Lung (tissue), 12 donors: ENCODE results near the gene SH2D3A. TPM values are rescaled to one million over a fixed set of nuclear protein-coding genes. Genes with fewer than 3 reads are reported as not detected.

Source experiments
- ATAC-seq: fragments of 200-7000 bp; cut with Tn5 transposase; one replicate; pipeline ENCODE4 v1.9.1; 2020; ENCODE audit warnings: moderate number of reproducible peaks; ENCODE audit not compliant: insufficient read depth, low FRiP score
- DNase-seq, 3 donors: peaks; one replicate each; pipeline ENCODE4 v3.0.0-alpha.2; 2013 to 2017
- H3K27ac ChIP-seq, 2 donors: one replicate each; pipeline ENCODE4 v1.5.1; 2013; ENCODE audit warnings: mild to moderate bottlenecking in 2 of 2, moderate library complexity in 2 of 2, control low read depth in 1 of 2, inconsistent platforms in 1 of 2, low read depth in 1 of 2, low read length in 1 of 2
- H3K27me3 ChIP-seq, 3 donors: one replicate each; pipeline ENCODE4 v1.5.1; 2013; ENCODE audit warnings: low read length in 2 of 3; ENCODE audit not compliant: control insufficient read depth in 3 of 3, insufficient read depth in 3 of 3
- H3K36me3 ChIP-seq, 4 donors: one replicate each; pipeline ENCODE4 v1.5.1; 2013; ENCODE audit warnings: low read length in 4 of 4, mild to moderate bottlenecking in 1 of 4, moderate library complexity in 1 of 4; ENCODE audit not compliant: control insufficient read depth in 4 of 4, insufficient read depth in 4 of 4
- H3K4me1 ChIP-seq, 5 donors: one replicate each; pipeline ENCODE4 v1.5.1; 2013; ENCODE audit warnings: low read length in 5 of 5, mild to moderate bottlenecking in 2 of 5, moderate library complexity in 1 of 5; ENCODE audit not compliant: control insufficient read depth in 5 of 5, insufficient read depth in 5 of 5
- H3K4me3 ChIP-seq: one replicate; pipeline ENCODE4 v1.5.1; 2013; ENCODE audit warnings: mild to moderate bottlenecking, control low read depth, moderate library complexity
- H3K9ac ChIP-seq, 2 donors: one replicate each; pipeline ENCODE4 v1.5.1; 2013; ENCODE audit warnings: low read length in 2 of 2, control low read depth in 1 of 2; ENCODE audit not compliant: insufficient read depth in 1 of 2
- H3K9me3 ChIP-seq, 4 donors: one replicate each; pipeline ENCODE4 v1.5.1; 2013; ENCODE audit warnings: low read length in 3 of 4, mild to moderate bottlenecking in 1 of 4, moderate library complexity in 1 of 4; ENCODE audit not compliant: control insufficient read depth in 4 of 4, insufficient read depth in 3 of 4
- WGBS, 2 donors: extraction: QIAGEN DNeasy Blood & Tissue Kit; methylation state at CpG; one replicate each; pipeline ENCODE4 v1.1.7; 2013; 5-methylcytosine and 5-hydroxymethylcytosine counted together
- polyA plus RNA-seq, 2 donors: library from polyadenylated mRNA; stranded (reverse); fragments of 200-250 nt; gene quantifications; one replicate each; pipeline ENCODE4 v1.2.1, GENCODE V29; 2013
- total RNA-seq, 2 donors: library from RNA; depleted of rRNA in 1 of 2; stranded (reverse); fragments of >200 nt in 1 of 2; gene quantifications; one replicate each; pipeline ENCODE4 v1.2.1, GENCODE V29; 2014 to 2021
- TF ChIP-seq, protein P1 (sequence below): IDR thresholded peaks from 2 replicates; pipeline ENCODE4 v1.5.1; 2012; ENCODE audit warnings: mild to moderate bottlenecking; ENCODE audit errors: control extremely low read depth, extremely low read depth
- donor health status: control.
- donor health status: control.
- donor health status: Bipolar disorder and iron deficiency.
- donor health status: healthy.
- donor health status: DM: yes; HTN: yes; CAD: no.

SH2D3A gene
- total and polyA plus RNA-seq, 4 donors, result 16.6 to 30.6 (median 22.7) TPM

- DNase-seq, result peak in 1 of 3 donors; percentile 39
- no peaks in the 10 kb centered on the region for H3K36me3 ChIP-seq
- H3K4me1 ChIP-seq, result no peaks in the 10 kb centered on the region
- H3K27ac ChIP-seq, result no peak overlapping the region
- H3K9ac ChIP-seq, result no peak overlapping the region
- peaks cover 0 to 3% (median under 1%) of the 10 kb centered on the region in 4 donors for H3K9me3 ChIP-seq
- H3K4me3 ChIP-seq, result no peak overlapping the region
- WGBS, 2 donors, result 56 to 69% methylated on average over 2 of the region's 2 CpGs
- TF ChIP-seq, protein P1, sequence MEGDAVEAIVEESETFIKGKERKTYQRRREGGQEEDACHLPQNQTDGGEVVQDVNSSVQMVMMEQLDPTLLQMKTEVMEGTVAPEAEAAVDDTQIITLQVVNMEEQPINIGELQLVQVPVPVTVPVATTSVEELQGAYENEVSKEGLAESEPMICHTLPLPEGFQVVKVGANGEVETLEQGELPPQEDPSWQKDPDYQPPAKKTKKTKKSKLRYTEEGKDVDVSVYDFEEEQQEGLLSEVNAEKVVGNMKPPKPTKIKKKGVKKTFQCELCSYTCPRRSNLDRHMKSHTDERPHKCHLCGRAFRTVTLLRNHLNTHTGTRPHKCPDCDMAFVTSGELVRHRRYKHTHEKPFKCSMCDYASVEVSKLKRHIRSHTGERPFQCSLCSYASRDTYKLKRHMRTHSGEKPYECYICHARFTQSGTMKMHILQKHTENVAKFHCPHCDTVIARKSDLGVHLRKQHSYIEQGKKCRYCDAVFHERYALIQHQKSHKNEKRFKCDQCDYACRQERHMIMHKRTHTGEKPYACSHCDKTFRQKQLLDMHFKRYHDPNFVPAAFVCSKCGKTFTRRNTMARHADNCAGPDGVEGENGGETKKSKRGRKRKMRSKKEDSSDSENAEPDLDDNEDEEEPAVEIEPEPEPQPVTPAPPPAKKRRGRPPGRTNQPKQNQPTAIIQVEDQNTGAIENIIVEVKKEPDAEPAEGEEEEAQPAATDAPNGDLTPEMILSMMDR, result no peak
- H3K27me3 ChIP-seq, result no peaks in the 10 kb centered on the region
- no peak for ATAC-seq
Observed at GRCh38 chr19:6811906-6812305, 44.7 kb upstream of the SH2D3A start.

DNA sequence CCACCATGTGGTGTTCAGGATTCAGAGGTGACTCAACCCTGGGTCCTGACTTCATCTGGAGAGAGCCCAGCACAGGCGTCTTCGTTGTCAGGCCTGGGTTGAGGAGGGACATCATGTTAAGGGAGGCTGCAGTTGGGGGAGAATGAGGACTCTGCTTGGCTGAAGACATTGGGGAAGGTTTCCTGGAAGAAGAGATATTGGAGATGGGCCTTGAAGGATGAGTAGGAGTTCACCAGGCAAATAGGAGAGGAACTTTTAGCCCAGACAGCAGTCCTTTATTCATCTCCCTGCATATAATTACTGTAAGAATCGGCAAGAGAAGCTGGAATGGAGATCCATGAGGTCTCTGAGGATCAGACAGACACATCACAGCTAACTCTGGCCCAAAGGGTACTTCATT, 44.1 kb upstream of the SH2D3A start:
- Histone ChIP-seq H3K4me3 (no peak overlapping the region), H3K9me3 (peaks cover 0 to 3% (median under 1%) of the 10 kb centered on the region in 4 donors), H3K4me1 (no peaks in the 10 kb centered on the region), H3K36me3 (no peaks in the 10 kb centered on the region), H3K9ac (no peak overlapping the region), H3K27ac (no peak overlapping the region), H3K27me3 (no peaks in the 10 kb centered on the region)
- WGBS, 2 donors, result 92% methylated on average over 3 of the region's 3 CpGs
- ATAC-seq (no peak), DNase-seq (no peak)
- TF ChIP-seq, protein P1, result no peak

GRCh38 chr19:6809262-6809661, 42.0 kb upstream of the SH2D3A start:
- TF ChIP-seq, protein P1, result no peak
- Histone ChIP-seq H3K4me3 (no peak overlapping the region), H3K4me1 (no peaks in the 10 kb centered on the region), H3K36me3 (no peaks in the 10 kb centered on the region), H3K9ac (no peak overlapping the region), H3K27me3 (no peaks in the 10 kb centered on the region), H3K27ac (no peak overlapping the region), H3K9me3 (peaks cover 0 to 3% (median under 1%) of the 10 kb centered on the region in 4 donors)
- 75 to 76% methylated on average over 4 of the region's 4 CpGs for WGBS, 2 donors
- DNase-seq, result no peak
- no peak for ATAC-seq

DNA sequence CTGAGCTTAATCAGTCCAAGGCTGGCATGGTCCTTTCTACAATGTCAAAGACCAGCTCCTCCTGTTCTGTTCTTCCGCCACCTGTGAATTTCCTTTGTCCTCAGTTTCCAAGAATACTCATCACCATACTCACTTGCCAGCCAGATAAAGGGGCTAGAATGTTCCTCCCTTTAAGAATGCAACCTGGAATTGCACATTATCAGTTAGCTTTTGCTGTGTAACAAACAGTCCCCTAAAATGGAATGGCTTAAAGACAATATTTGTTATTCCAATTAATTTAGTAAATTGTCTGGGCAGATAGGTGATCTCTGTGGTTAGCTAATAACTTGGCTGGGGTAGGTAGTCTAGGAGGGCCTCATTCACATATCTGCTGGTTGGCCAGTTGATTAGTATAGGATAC, 41.3 kb upstream of the SH2D3A start:
- no peak overlapping the region for H3K4me3 ChIP-seq
- H3K36me3 ChIP-seq, result no peaks in the 10 kb centered on the region
- DNase-seq (no peak), ATAC-seq (no peak)
- no peaks in the 10 kb centered on the region for H3K27me3 ChIP-seq
- peaks cover 0 to 3% (median under 1%) of the 10 kb centered on the region in 4 donors for H3K9me3 ChIP-seq
- no peak overlapping the region for H3K27ac ChIP-seq
- H3K4me1 ChIP-seq, result no peaks in the 10 kb centered on the region
- H3K9ac ChIP-seq, result no peak overlapping the region
- 98 to 100% methylated on average over 1 of the region's 1 CpG for WGBS, 2 donors
- TF ChIP-seq, protein P1, result no peak
